HUES6 (cell line): ENCODE results near the gene MIA2.
"Not testable (repeated sequence)": the region's sequence is repeated elsewhere in the genome, so short reads cannot be mapped to it uniquely, and the experiment has no call there.

Source experiments
- H3K27ac ChIP-seq: 2 replicates; pipeline ENCODE4 v1.7.0; 2013; ENCODE audit warnings: low read depth, mild to moderate bottlenecking, low read length, inconsistent platforms
- H3K27me3 ChIP-seq: 2 replicates; pipeline ENCODE4 v1.6.1; 2013; ENCODE audit warnings: low read length; ENCODE audit not compliant: control insufficient read depth, insufficient read depth
- H3K36me3 ChIP-seq: 2 replicates; pipeline ENCODE4 v1.6.1; 2013; ENCODE audit warnings: low read length; ENCODE audit not compliant: control insufficient read depth, insufficient read depth
- H3K4me1 ChIP-seq: 2 replicates; pipeline ENCODE4 v1.6.1; 2013; ENCODE audit warnings: low read length; ENCODE audit not compliant: control insufficient read depth, insufficient read depth
- H3K4me3 ChIP-seq: 2 replicates; pipeline ENCODE4 v1.5.1; 2013; ENCODE audit warnings: low read depth, low read length
- H3K9ac ChIP-seq: one replicate; pipeline ENCODE4 v1.6.1; 2013; ENCODE audit warnings: mild to moderate bottlenecking, low read length
- H3K9me3 ChIP-seq: 2 replicates; pipeline ENCODE4 v1.6.1; 2013; ENCODE audit warnings: low read depth, low read length; ENCODE audit not compliant: control insufficient read depth, insufficient read depth

Gene MIA2

GRCh38 chr14:39232554-39233415 is 930 bp upstream of the MIA2 start:
- Histone ChIP-seq H3K27me3 (no peaks in the 10 kb centered on the region), H3K36me3 (no peaks in the 10 kb centered on the region), H3K9ac (no peak overlapping the region), H3K4me3 (no peak overlapping the region), H3K27ac (no peak overlapping the region), H3K9me3 (no peaks in the 10 kb centered on the region), H3K4me1 (peaks cover 4% of the 10 kb centered on the region; the same call in 1 of the 2 replicates)

- not testable (repeated sequence) for H3K4me3 ChIP-seq, H3K9ac ChIP-seq, H3K9me3 ChIP-seq, H3K27me3 ChIP-seq, H3K4me1 ChIP-seq, H3K36me3 ChIP-seq, H3K27ac ChIP-seq
These were observed 1.3 kb downstream of the MIA2 start for GRCh38 chr14:39234986-39235385.

GRCh38 chr14:39235466-39235865 is 1.8 kb downstream of the MIA2 start:
- not testable (repeated sequence) for H3K27ac ChIP-seq, H3K4me1 ChIP-seq, H3K4me3 ChIP-seq, H3K27me3 ChIP-seq, H3K9ac ChIP-seq, H3K36me3 ChIP-seq, H3K9me3 ChIP-seq

GRCh38 chr14:39240769-39241168 is 7.1 kb downstream of the MIA2 start:
- no peaks in the 10 kb centered on the region for H3K4me1 ChIP-seq
- no peak overlapping the region for H3K27ac ChIP-seq
- no peak overlapping the region for H3K9ac ChIP-seq
- no peaks in the 10 kb centered on the region for H3K27me3 ChIP-seq
- H3K9me3 ChIP-seq = no peaks in the 10 kb centered on the region
- no peaks in the 10 kb centered on the region for H3K36me3 ChIP-seq
- H3K4me3 ChIP-seq = no peak overlapping the region

- Histone ChIP-seq H3K9me3 (no peaks in the 10 kb centered on the region), H3K27ac (no peak overlapping the region), H3K9ac (no peak overlapping the region), H3K36me3 (no peaks in the 10 kb centered on the region), H3K4me1 (no peaks in the 10 kb centered on the region), H3K27me3 (no peaks in the 10 kb centered on the region), H3K4me3 (no peak overlapping the region)
These were observed 7.9 kb downstream of the MIA2 start for GRCh38 chr14:39241637-39242036.

- Histone ChIP-seq H3K27me3 (no peaks in the 10 kb centered on the region), H3K4me1 (no peaks in the 10 kb centered on the region), H3K4me3 (no peak overlapping the region), H3K9ac (no peak overlapping the region), H3K9me3 (no peaks in the 10 kb centered on the region), H3K36me3 (no peaks in the 10 kb centered on the region), H3K27ac (no peak overlapping the region)
These were observed 10.1 kb downstream of the MIA2 start for GRCh38 chr14:39243831-39244230.

GRCh38 chr14:39246618-39247017 is 12.9 kb downstream of the MIA2 start:
- no peaks in the 10 kb centered on the region for H3K36me3 ChIP-seq
- no peaks in the 10 kb centered on the region for H3K9me3 ChIP-seq
- no peak overlapping the region for H3K27ac ChIP-seq
- no peak overlapping the region for H3K4me3 ChIP-seq
- H3K27me3 ChIP-seq = no peaks in the 10 kb centered on the region
- H3K9ac ChIP-seq = no peak overlapping the region
- H3K4me1 ChIP-seq = no peaks in the 10 kb centered on the region

GRCh38 chr14:39247256-39247655 is 13.5 kb downstream of the MIA2 start:
- no peaks in the 10 kb centered on the region for H3K4me1 ChIP-seq
- no peaks in the 10 kb centered on the region for H3K27me3 ChIP-seq
- H3K9me3 ChIP-seq = peaks cover 3% of the 10 kb centered on the region
- no peak overlapping the region for H3K27ac ChIP-seq
- H3K36me3 ChIP-seq = no peaks in the 10 kb centered on the region
- no peak overlapping the region for H3K9ac ChIP-seq
- no peak overlapping the region for H3K4me3 ChIP-seq

GRCh38 chr14:39251547-39251946 is 17.8 kb downstream of the MIA2 start:
- Histone ChIP-seq H3K36me3 (no peaks in the 10 kb centered on the region), H3K9ac (no peak overlapping the region), H3K27ac (no peak overlapping the region), H3K9me3 (peaks cover 5% of the 10 kb centered on the region), H3K4me3 (no peak overlapping the region), H3K27me3 (no peaks in the 10 kb centered on the region), H3K4me1 (no peaks in the 10 kb centered on the region)

GRCh38 chr14:39257388-39257787 is 23.7 kb downstream of the MIA2 start:
- H3K27ac ChIP-seq, H3K9me3 ChIP-seq, H3K36me3 ChIP-seq, H3K9ac ChIP-seq, H3K4me3 ChIP-seq, H3K27me3 ChIP-seq, H3K4me1 ChIP-seq: not testable (repeated sequence)

- Histone ChIP-seq H3K36me3 (no peaks in the 10 kb centered on the region), H3K4me1 (no peaks in the 10 kb centered on the region), H3K4me3 (no peak overlapping the region), H3K27ac (no peak overlapping the region), H3K9ac (no peak overlapping the region), H3K9me3 (no peaks in the 10 kb centered on the region; the same call in 1 of the 2 replicates), H3K27me3 (no peaks in the 10 kb centered on the region)
These were observed 25.2 kb downstream of the MIA2 start for GRCh38 chr14:39258782-39259545.
